Esophagus (tissue), 2 donors: ENCODE data around the gene TXNDC8. TPM values are rescaled to one million over a fixed set of nuclear protein-coding genes. Genes with fewer than 3 reads are reported as not detected.
"Not testable (repeated sequence)": the region's sequence is repeated elsewhere in the genome, so short reads cannot be mapped to it uniquely, and the experiment has no call there.

Experiments
- H3K27ac ChIP-seq, 2 donors: one replicate each; pipeline ENCODE4 v1.5.1; 2013; ENCODE audit warnings: low read depth in 2 of 2, mild to moderate bottlenecking in 2 of 2, inconsistent platforms in 1 of 2, low read length in 1 of 2, moderate library complexity in 1 of 2
- H3K27me3 ChIP-seq, 2 donors: one replicate each; pipeline ENCODE4 v1.6.1; 2013; ENCODE audit warnings: low read length in 2 of 2, control low read depth in 1 of 2, mild to moderate bottlenecking in 1 of 2; ENCODE audit not compliant: insufficient read depth in 2 of 2, control insufficient read depth in 1 of 2
- H3K36me3 ChIP-seq, 2 donors: one replicate each; pipeline ENCODE4 v1.6.1; 2013; ENCODE audit warnings: low read length in 1 of 2; ENCODE audit not compliant: control insufficient read depth in 2 of 2, insufficient read depth in 2 of 2
- H3K4me1 ChIP-seq, 2 donors: one replicate each; pipeline ENCODE4 v1.6.1; 2013; ENCODE audit warnings: low read length in 1 of 2; ENCODE audit not compliant: control insufficient read depth in 2 of 2, insufficient read depth in 2 of 2
- H3K4me3 ChIP-seq, 2 donors: one replicate each; pipeline ENCODE4 v1.5.1; 2013; ENCODE audit warnings: low read length in 2 of 2, mild to moderate bottlenecking in 2 of 2, low read depth in 1 of 2, moderate library complexity in 1 of 2
- H3K9me3 ChIP-seq, 2 donors: one replicate each; pipeline ENCODE4 v1.6.1; 2013; ENCODE audit warnings: mild to moderate bottlenecking in 2 of 2, low read depth in 1 of 2, low read length in 1 of 2, moderate library complexity in 1 of 2; ENCODE audit not compliant: control insufficient read depth in 2 of 2, insufficient read depth in 1 of 2
- WGBS, 2 donors: extraction: QIAGEN DNeasy Blood & Tissue Kit; methylation state at CpG; one replicate each; pipeline ENCODE4 v1.1.7; 2013; 5-methylcytosine and 5-hydroxymethylcytosine counted together
- polyA plus RNA-seq, 2 donors: library from polyadenylated mRNA; stranded (reverse); fragments of 200-250 nt; gene quantifications; one replicate each; pipeline ENCODE4 v1.2.3, GENCODE V29; 2013
- donor health status: healthy with polysubstance abuse.
- donor health status: Bipolar disorder and iron deficiency.

TXNDC8 gene
- not detected for polyA plus RNA-seq

GRCh38 chr9:110337727-110338126 lies at the start of gene TXNDC8:
Gene TXNDC8, minus strand, starts transcription at chr9:110337863.
- Histone ChIP-seq H3K4me3 (no peak within 1 kb of the TSS), H3K9me3 (no peaks in the 10 kb centered on the region), H3K27me3 (no peaks in the 10 kb centered on the region), H3K4me1 (peaks cover 0 to 3% of the 10 kb centered on the region in 2 donors), H3K36me3 (no peaks in the 10 kb centered on the region), H3K27ac (no peak within 1 kb of the TSS)
- 75 to 78% methylated on average over 1 of the region's 1 CpG for WGBS, 2 donors

- Histone ChIP-seq H3K36me3 (no peaks in the 10 kb centered on the region), H3K27ac (no peak overlapping the region), H3K4me1 (no peaks in the 10 kb centered on the region), H3K27me3 (peaks cover 0 to 2% of the 10 kb centered on the region in 2 donors), H3K9me3 (no peaks in the 10 kb centered on the region), H3K4me3 (no peak overlapping the region)
- 88 to 90% methylated on average over 6 of the region's 6 CpGs for WGBS, 2 donors
Observed at GRCh38 chr9:110383491-110383890, 45.8 kb upstream of the TXNDC8 start.

- WGBS, 2 donors, result 51 to 67% methylated on average over 4 of the region's 4 CpGs
- H3K4me3 ChIP-seq, result no peak overlapping the region
- no peaks in the 10 kb centered on the region for H3K9me3 ChIP-seq
- no peaks in the 10 kb centered on the region for H3K36me3 ChIP-seq
- peaks cover 0 to 2% of the 10 kb centered on the region in 2 donors for H3K27me3 ChIP-seq
- no peak overlapping the region for H3K27ac ChIP-seq
- no peaks in the 10 kb centered on the region for H3K4me1 ChIP-seq
Observed at GRCh38 chr9:110382731-110383130, 45.1 kb upstream of the TXNDC8 start.

- H3K27me3 ChIP-seq, result no peaks in the 10 kb centered on the region
- no peak overlapping the region for H3K4me3 ChIP-seq
- H3K9me3 ChIP-seq, result peaks cover 0 to 3% of the 10 kb centered on the region in 2 donors
- 69 to 75% methylated on average over 6 of the region's 6 CpGs for WGBS, 2 donors
- no peaks in the 10 kb centered on the region for H3K36me3 ChIP-seq
- no peak overlapping the region for H3K27ac ChIP-seq
- H3K4me1 ChIP-seq, result no peaks in the 10 kb centered on the region
Observed at GRCh38 chr9:110371411-110372007, 33.8 kb upstream of the TXNDC8 start.

- Histone ChIP-seq H3K4me3 (no peak overlapping the region), H3K4me1 (no peaks in the 10 kb centered on the region), H3K27me3 (no peaks in the 10 kb centered on the region), H3K36me3 (no peaks in the 10 kb centered on the region), H3K9me3 (no peaks in the 10 kb centered on the region), H3K27ac (no peak overlapping the region)
- 14 to 15% methylated on average over 3 of the region's 3 CpGs for WGBS, 2 donors
Observed at GRCh38 chr9:110370315-110370714, 32.7 kb upstream of the TXNDC8 start.

GRCh38 chr9:110364451-110364850 lies 26.8 kb upstream of the TXNDC8 start:
- Histone ChIP-seq H3K4me1 (no peaks in the 10 kb centered on the region), H3K36me3 (no peaks in the 10 kb centered on the region), H3K27me3 (no peaks in the 10 kb centered on the region), H3K9me3 (no peaks in the 10 kb centered on the region), H3K27ac (no peak overlapping the region), H3K4me3 (no peak overlapping the region)
- WGBS, 2 donors, result 73 to 82% methylated on average over 2 of the region's 2 CpGs

- H3K27ac ChIP-seq, H3K4me1 ChIP-seq, H3K9me3 ChIP-seq, H3K27me3 ChIP-seq, H3K4me3 ChIP-seq, H3K36me3 ChIP-seq: not testable (repeated sequence)
- no CpG with 5 or more reads among the region's 2 CpGs for WGBS, 2 donors
Observed at GRCh38 chr9:110358992-110359391, 21.3 kb upstream of the TXNDC8 start.

GRCh38 chr9:110357505-110357904 lies 19.8 kb upstream of the TXNDC8 start:
- no peaks in the 10 kb centered on the region for H3K27me3 ChIP-seq
- H3K9me3 ChIP-seq, result no peaks in the 10 kb centered on the region
- WGBS, 2 donors, result 47 to 50% methylated on average over 2 of the region's 2 CpGs
- no peak overlapping the region for H3K4me3 ChIP-seq
- H3K36me3 ChIP-seq, result no peaks in the 10 kb centered on the region
- H3K27ac ChIP-seq, result no peak overlapping the region
- peaks cover 0 to 4% of the 10 kb centered on the region in 2 donors for H3K4me1 ChIP-seq

GRCh38 chr9:110356639-110357395 lies 19.2 kb upstream of the TXNDC8 start:
- Histone ChIP-seq H3K27ac (peak overlapping the region; percentile 60 to 65), H3K4me3 (no peak overlapping the region), H3K9me3 (no peaks in the 10 kb centered on the region), H3K27me3 (no peaks in the 10 kb centered on the region), H3K4me1 (peaks cover 0 to 4% of the 10 kb centered on the region in 2 donors), H3K36me3 (no peaks in the 10 kb centered on the region)
- WGBS, 2 donors, result 87 to 88% methylated on average over 4 of the region's 4 CpGs

- H3K27me3 ChIP-seq, result no peaks in the 10 kb centered on the region
- H3K4me3 ChIP-seq, result no peak overlapping the region
- H3K4me1 ChIP-seq, result peaks cover 0 to 4% of the 10 kb centered on the region in 2 donors
- 90 to 93% methylated on average over 2 of the region's 2 CpGs for WGBS, 2 donors
- no peak overlapping the region for H3K27ac ChIP-seq
- H3K36me3 ChIP-seq, result no peaks in the 10 kb centered on the region
- H3K9me3 ChIP-seq, result no peaks in the 10 kb centered on the region
Observed at GRCh38 chr9:110355911-110356310, 18.2 kb upstream of the TXNDC8 start.
